ENCODE results near the gene GIGYF2.

DNA sequence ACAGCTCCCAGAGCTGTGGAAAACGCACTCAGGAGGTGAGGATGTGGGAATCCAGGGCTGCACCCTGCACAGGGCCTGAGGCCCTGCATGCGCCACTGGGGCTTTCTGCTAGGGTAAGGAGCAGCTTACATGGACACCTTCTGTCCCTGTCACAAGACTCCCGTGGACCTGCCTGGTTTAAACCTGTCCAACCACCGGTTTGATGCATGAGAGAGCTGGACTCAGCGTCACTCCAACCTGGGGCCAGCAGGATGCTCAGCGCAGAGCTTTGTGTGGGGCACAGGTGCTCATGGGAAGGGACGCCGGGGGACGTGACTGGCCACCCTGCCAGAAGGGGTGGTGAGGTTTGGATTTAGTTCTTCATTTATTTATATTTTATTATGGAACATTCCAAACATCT lies 197.1 kb downstream of the GIGYF2 start:
- TF ChIP-seq ZNF232 (CRISPR knock-in tag; IDR thresholded peaks at IDR 0.05; ENCODE audit: borderline replicate concordance) (no peak), HDAC1 (CRISPR knock-in tag; IDR thresholded peaks at IDR 0.05) (no peak), SP2 (CRISPR knock-in tag; IDR thresholded peaks at IDR 0.05) (no peak), MYNN (CRISPR knock-in tag; IDR thresholded peaks at IDR 0.05; ENCODE audit: low read depth) (no peak)
- TF ChIP-seq, protein P1, sequence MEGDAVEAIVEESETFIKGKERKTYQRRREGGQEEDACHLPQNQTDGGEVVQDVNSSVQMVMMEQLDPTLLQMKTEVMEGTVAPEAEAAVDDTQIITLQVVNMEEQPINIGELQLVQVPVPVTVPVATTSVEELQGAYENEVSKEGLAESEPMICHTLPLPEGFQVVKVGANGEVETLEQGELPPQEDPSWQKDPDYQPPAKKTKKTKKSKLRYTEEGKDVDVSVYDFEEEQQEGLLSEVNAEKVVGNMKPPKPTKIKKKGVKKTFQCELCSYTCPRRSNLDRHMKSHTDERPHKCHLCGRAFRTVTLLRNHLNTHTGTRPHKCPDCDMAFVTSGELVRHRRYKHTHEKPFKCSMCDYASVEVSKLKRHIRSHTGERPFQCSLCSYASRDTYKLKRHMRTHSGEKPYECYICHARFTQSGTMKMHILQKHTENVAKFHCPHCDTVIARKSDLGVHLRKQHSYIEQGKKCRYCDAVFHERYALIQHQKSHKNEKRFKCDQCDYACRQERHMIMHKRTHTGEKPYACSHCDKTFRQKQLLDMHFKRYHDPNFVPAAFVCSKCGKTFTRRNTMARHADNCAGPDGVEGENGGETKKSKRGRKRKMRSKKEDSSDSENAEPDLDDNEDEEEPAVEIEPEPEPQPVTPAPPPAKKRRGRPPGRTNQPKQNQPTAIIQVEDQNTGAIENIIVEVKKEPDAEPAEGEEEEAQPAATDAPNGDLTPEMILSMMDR (CRISPR knock-in tag; IDR thresholded peaks at IDR 0.05): no peak
